ENCODE data around the gene HS3ST3A1.

HS3ST3A1 gene

DNA sequence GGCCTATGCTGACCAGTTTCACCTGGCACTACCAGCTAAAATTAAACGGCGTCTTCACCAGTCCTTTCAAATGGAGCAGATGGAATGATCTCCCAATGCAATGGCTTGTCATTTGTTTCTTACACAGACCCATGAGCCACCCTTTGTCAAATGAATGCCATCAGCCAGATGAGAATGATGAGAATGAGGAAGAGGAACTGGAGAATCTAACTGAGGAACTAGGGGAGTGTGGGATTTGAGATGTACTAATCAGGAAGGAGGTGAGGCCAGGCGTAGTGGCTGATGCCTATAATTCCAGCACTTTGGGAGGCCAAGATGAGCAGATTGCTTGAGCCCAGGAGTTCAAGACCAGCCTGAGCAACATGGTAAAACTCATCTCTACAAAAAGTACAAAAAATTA, 116.4 kb downstream of the HS3ST3A1 start:
- DNase-seq (ENCODE audit: low spot score): no peak
- TF ChIP-seq, protein P1, sequence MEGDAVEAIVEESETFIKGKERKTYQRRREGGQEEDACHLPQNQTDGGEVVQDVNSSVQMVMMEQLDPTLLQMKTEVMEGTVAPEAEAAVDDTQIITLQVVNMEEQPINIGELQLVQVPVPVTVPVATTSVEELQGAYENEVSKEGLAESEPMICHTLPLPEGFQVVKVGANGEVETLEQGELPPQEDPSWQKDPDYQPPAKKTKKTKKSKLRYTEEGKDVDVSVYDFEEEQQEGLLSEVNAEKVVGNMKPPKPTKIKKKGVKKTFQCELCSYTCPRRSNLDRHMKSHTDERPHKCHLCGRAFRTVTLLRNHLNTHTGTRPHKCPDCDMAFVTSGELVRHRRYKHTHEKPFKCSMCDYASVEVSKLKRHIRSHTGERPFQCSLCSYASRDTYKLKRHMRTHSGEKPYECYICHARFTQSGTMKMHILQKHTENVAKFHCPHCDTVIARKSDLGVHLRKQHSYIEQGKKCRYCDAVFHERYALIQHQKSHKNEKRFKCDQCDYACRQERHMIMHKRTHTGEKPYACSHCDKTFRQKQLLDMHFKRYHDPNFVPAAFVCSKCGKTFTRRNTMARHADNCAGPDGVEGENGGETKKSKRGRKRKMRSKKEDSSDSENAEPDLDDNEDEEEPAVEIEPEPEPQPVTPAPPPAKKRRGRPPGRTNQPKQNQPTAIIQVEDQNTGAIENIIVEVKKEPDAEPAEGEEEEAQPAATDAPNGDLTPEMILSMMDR (IDR thresholded peaks at IDR 0.05; ENCODE audit: extremely low read depth, insufficient read depth, missing control alignments): no peak
- in situ Hi-C loops (cut with MboI; ENCODE audit: low pct_unique_long_range_greater_than_20kb, low sequenced_read_pairs, unreplicated experiment): no loop called here

DNA sequence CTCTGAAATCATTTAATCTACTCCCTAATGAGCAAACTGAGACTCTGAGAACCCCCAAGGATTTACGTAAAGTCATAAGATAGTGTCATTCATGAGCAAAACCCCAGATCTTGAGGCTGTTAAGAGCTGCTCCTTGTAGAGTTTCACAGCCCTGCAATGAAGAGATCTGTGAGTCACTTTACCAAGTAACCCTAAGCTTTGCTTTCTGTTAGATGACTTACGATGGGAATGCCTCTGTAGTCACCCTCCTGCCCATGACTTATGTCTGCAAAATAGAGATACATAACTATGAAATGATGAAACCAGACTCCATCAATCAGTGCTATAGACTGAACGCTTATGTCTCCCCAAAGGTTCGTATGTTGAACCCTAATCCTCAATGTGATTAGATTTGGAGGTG, 117.7 kb downstream of the HS3ST3A1 start:
- in situ Hi-C loops (cut with MboI; ENCODE audit: low pct_unique_long_range_greater_than_20kb, low sequenced_read_pairs, unreplicated experiment): no loop called here
- no peak for DNase-seq (ENCODE audit: low spot score)
- TF ChIP-seq, protein P1 (IDR thresholded peaks at IDR 0.05; ENCODE audit: extremely low read depth, insufficient read depth, missing control alignments): no peak

DNA sequence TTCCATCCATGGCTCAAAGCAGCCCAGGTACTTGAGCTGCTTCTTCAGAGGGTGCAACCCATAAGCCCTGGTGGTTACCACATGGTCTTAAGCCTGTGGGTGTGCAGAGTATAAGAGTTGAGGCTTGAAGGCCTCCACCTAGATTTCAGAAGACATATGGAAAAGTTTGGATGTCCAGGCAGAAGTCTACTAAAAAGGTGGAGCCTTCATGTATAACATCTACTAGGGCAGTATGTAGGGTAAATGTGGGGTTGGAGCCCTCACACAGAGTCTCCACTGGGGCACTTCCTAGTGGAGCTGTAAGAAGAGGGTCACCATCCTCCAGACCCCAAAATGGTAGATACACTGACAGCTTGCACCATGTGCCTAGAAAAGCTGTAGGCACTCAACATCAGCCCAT, 120.9 kb downstream of the HS3ST3A1 start:
- in situ Hi-C loops (cut with MboI; ENCODE audit: low pct_unique_long_range_greater_than_20kb, low sequenced_read_pairs, unreplicated experiment): no loop called here
- TF ChIP-seq, protein P1 (IDR thresholded peaks at IDR 0.05; ENCODE audit: extremely low read depth, insufficient read depth, missing control alignments): no peak

DNA sequence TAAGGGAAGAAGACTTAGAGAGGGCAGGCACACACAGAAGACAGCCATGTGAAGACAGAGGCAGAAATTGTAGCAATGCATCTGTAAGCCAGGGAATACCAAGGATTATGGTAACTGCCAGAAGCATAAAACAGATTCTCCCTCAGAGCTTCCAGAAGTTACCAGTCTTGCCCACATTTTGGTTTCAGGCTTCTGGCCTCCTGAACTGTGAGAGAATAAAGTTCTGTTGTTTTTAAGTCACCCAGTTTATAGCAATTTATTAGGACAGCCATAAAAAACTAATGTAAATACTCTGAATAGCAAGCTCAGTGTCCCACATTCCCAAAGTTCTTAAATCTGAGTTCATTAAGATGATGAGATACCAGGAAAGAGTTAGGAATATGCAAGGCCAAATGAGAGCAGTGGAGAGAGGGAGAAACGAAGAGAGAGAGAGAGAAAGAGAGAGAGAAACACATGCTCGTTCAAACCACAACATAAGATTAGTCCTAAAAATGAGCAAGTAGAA, 123.4 kb downstream of the HS3ST3A1 start:
- in situ Hi-C loops (cut with MboI; ENCODE audit: low pct_unique_long_range_greater_than_20kb, low sequenced_read_pairs, unreplicated experiment): no loop called here
- no peak for DNase-seq (ENCODE audit: low spot score)
- TF ChIP-seq, protein P1 (IDR thresholded peaks at IDR 0.05; ENCODE audit: extremely low read depth, insufficient read depth, missing control alignments): no peak

More for the DNA sequence above, 120.9 kb downstream of the HS3ST3A1 start:
- DNase-seq (ENCODE audit: low spot score): no peak

DNA sequence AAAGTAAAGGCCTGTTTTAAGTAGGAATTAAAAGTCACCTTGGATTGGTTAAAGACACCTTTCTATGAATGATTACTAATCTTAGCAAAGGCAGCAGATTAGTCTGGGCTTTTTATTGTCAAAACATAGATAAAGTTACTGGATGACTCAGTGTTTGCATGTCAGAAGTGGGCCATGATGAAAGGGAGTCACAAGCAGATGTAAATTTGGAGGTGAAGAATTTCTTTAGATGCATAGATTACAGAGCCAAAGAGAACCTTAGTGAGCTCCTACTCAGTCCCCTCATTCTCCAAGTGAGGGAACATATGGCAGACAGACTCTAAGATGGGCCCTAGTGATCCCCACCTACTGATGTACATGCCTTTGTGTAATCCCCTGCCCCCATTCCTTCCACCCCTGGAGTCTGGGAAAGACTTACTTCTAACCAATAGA, 124.5 kb downstream of the HS3ST3A1 start:
- in situ Hi-C loops (cut with MboI; ENCODE audit: low pct_unique_long_range_greater_than_20kb, low sequenced_read_pairs, unreplicated experiment): no loop called here
- TF ChIP-seq, protein P1 (IDR thresholded peaks at IDR 0.05; ENCODE audit: extremely low read depth, insufficient read depth, missing control alignments): no peak
- no peak for DNase-seq (ENCODE audit: low spot score)

DNA sequence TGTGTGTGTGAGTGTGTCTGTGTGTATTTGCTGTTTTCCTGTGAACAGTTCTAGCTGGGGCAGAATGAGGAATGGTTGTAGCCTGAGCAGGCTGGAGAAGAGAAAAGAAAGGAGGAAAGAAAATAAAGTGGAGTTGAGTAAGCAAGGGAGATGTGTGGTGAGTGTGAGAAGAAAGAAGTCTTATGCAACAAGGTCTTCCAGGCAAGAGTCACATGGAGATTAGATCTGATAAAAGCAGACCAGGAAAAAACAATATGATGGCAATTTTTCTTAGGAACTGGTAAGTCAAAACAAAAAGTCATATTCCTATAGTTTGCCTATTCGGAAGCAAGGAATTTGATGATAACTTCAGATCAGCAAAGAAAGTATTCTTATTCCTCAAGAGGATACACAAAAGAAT, 125.0 kb downstream of the HS3ST3A1 start:
- no peak for DNase-seq (ENCODE audit: low spot score)
- TF ChIP-seq, protein P1 (IDR thresholded peaks at IDR 0.05; ENCODE audit: extremely low read depth, insufficient read depth, missing control alignments): no peak

More for the DNA sequence above, 125.0 kb downstream of the HS3ST3A1 start:
- in situ Hi-C loops (cut with MboI; ENCODE audit: low pct_unique_long_range_greater_than_20kb, low sequenced_read_pairs, unreplicated experiment): no loop called here

Data from GM13977 (cell line).